Memory B cell (primary cell): Measurements from ENCODE around the gene AP4M1.

Source experiments
- ATAC-seq: fragments of 150-1000 bp; cut with Tn5 transposase; 2 replicates; pipeline ENCODE4 v1.10.0; 2021; ENCODE audit warnings: low read depth, mild to moderate bottlenecking, moderate library complexity
- DNase-seq, 2 donors: peaks; one replicate each; pipeline ENCODE4 v3.0.0; 2022; ENCODE audit warnings: low spot score in 2 of 2
- H3K27ac Mint-ChIP-seq: one replicate; pipeline ENCODE4 v1.8.0; 2022; ENCODE audit warnings: mild to moderate bottlenecking, moderate library complexity, mixed read lengths
- H3K27me3 Mint-ChIP-seq: one replicate; pipeline ENCODE4 v1.8.0; 2022; ENCODE audit warnings: mixed read lengths
- H3K36me3 Mint-ChIP-seq: one replicate; pipeline ENCODE4 v1.8.0; 2022; ENCODE audit warnings: mild to moderate bottlenecking, mixed read lengths
- H3K4me1 Mint-ChIP-seq: one replicate; pipeline ENCODE4 v1.8.0; 2022; ENCODE audit warnings: mixed read lengths
- H3K4me3 Mint-ChIP-seq: one replicate; pipeline ENCODE4 v1.8.0; 2022; ENCODE audit warnings: mild to moderate bottlenecking, moderate library complexity, mixed read lengths
- H3K9me3 Mint-ChIP-seq: one replicate; pipeline ENCODE4 v1.8.0; 2022; ENCODE audit warnings: mixed read lengths

AP4M1 gene

GRCh38 chr7:100101016-100101862, at the start of gene AP4M1, which contains the start of gene MCM7:
Gene AP4M1, plus strand, starts transcription at chr7:100101643. Its CDS starts 72 bp downstream, at chr7:100101715.
Gene MCM7, minus strand, starts transcription at chr7:100101397. Its CDS starts 103 bp downstream, at chr7:100101294.
- peak; percentile 84 for ATAC-seq
- DNase-seq: peak; percentile 91 to 96
- H3K27ac Mint-ChIP-seq: peak within 1 kb of the TSS; percentile 97
- no peaks in the 10 kb centered on the region for H3K9me3 Mint-ChIP-seq
- peaks cover 29% of the 10 kb centered on the region for H3K4me1 Mint-ChIP-seq
- no peaks in the 10 kb centered on the region for H3K27me3 Mint-ChIP-seq
- H3K36me3 Mint-ChIP-seq: peaks cover 26% of the 10 kb centered on the region
- H3K4me3 Mint-ChIP-seq: peak within 1 kb of the TSS; percentile 82

- Mint-ChIP-seq H3K4me3 (no peak overlapping the region), H3K36me3 (peaks cover 1% of the 10 kb centered on the region), H3K4me1 (peaks cover 15% of the 10 kb centered on the region), H3K9me3 (no peaks in the 10 kb centered on the region), H3K27ac (no peak overlapping the region), H3K27me3 (no peaks in the 10 kb centered on the region)
- no peak for ATAC-seq
- DNase-seq: no peak
Measured at GRCh38 chr7:100053215-100053614, 48.2 kb upstream of the AP4M1 start.

GRCh38 chr7:100057006-100057405, 44.4 kb upstream of the AP4M1 start:
- no peaks in the 10 kb centered on the region for H3K27me3 Mint-ChIP-seq
- peaks cover 10% of the 10 kb centered on the region for H3K4me1 Mint-ChIP-seq
- ATAC-seq: no peak
- no peak for DNase-seq
- H3K27ac Mint-ChIP-seq: no peak overlapping the region
- peaks cover 7% of the 10 kb centered on the region for H3K36me3 Mint-ChIP-seq
- H3K9me3 Mint-ChIP-seq: no peaks in the 10 kb centered on the region
- no peak overlapping the region for H3K4me3 Mint-ChIP-seq

DNA sequence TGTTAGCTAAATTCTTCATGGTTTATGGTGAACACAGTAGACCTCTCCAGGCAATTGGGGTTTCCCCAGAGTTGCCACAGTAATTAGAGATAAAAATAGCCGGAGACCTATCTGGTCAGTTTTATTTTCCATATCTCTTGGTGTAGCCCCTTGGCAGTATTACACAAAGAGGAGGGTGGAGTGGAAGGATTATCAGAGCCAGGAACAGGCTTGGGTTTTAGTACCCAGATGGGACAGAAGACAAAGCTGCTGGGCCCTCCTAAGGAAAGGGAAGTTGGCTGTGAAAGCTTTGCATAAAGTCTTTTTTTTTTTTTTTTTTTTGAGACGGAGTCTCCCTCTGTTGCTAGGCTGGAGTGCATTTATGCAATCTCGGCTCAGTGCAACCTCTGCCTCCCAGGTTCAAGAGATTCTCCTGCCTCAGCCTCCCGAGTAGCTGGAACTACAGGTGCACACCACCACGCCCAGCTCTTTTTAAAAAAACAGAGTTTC, 42.1 kb upstream of the AP4M1 start:
- Mint-ChIP-seq H3K27me3 (no peaks in the 10 kb centered on the region), H3K27ac (peak overlapping the region; percentile 67), H3K4me1 (peaks cover 7% of the 10 kb centered on the region), H3K4me3 (no peak overlapping the region), H3K9me3 (no peaks in the 10 kb centered on the region), H3K36me3 (peaks cover 10% of the 10 kb centered on the region)
- ATAC-seq: peak; percentile 91
- DNase-seq: no peak

- Mint-ChIP-seq H3K27me3 (no peaks in the 10 kb centered on the region), H3K4me3 (no peak overlapping the region), H3K27ac (no peak overlapping the region), H3K36me3 (peaks cover 10% of the 10 kb centered on the region), H3K4me1 (peaks cover 7% of the 10 kb centered on the region), H3K9me3 (no peaks in the 10 kb centered on the region)
- no peak for ATAC-seq
- no peak for DNase-seq
Measured at GRCh38 chr7:100061518-100062193, 39.8 kb upstream of the AP4M1 start.

DNA sequence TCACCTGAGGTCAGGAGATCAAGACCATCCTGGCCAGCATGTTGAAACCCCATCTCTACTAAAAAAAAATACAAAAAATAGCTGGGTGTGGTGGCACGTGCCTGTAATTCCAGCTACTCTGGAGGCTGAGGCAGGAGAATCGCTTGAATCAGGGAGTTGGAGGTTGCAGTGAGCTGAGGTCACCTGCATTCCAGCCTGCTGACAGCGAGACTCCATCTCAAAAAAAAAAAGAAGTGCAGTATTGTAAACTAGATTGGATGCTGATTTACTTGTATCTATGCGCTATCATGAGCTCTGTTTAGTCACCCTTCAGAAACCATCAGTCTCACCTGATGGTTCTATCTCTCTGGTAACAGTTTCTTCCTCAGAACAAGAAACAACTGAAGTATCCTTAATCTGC, 38.1 kb upstream of the AP4M1 start:
- Mint-ChIP-seq H3K27ac (no peak overlapping the region), H3K4me1 (peaks cover 5% of the 10 kb centered on the region), H3K36me3 (peaks cover 11% of the 10 kb centered on the region), H3K4me3 (no peak overlapping the region), H3K9me3 (no peaks in the 10 kb centered on the region), H3K27me3 (no peaks in the 10 kb centered on the region)
- no peak for ATAC-seq
- no peak for DNase-seq

DNA sequence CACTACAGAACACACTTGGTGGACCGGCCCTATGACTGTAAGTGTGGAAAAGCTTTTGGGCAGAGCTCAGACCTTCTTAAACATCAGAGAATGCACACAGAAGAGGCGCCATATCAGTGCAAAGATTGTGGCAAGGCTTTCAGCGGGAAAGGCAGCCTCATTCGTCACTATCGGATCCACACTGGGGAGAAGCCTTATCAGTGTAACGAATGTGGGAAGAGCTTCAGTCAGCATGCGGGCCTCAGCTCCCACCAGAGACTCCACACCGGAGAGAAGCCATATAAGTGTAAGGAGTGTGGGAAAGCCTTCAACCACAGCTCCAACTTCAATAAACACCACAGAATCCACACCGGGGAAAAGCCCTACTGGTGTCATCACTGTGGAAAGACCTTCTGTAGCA, 37.3 kb upstream of the AP4M1 start:
- peaks cover 3% of the 10 kb centered on the region for H3K4me1 Mint-ChIP-seq

GRCh38 chr7:100065452-100066186, 35.8 kb upstream of the AP4M1 start:
- DNase-seq: no peak
- Mint-ChIP-seq H3K27ac (no peak overlapping the region), H3K36me3 (peaks cover 18% of the 10 kb centered on the region), H3K4me3 (no peak overlapping the region), H3K27me3 (no peaks in the 10 kb centered on the region), H3K9me3 (no peaks in the 10 kb centered on the region), H3K4me1 (no peaks in the 10 kb centered on the region)
- ATAC-seq: no peak

More for the DNA sequence above, 37.3 kb upstream of the AP4M1 start:
- Mint-ChIP-seq H3K9me3 (no peaks in the 10 kb centered on the region), H3K4me3 (no peak overlapping the region), H3K27me3 (no peaks in the 10 kb centered on the region), H3K36me3 (peaks cover 11% of the 10 kb centered on the region), H3K27ac (no peak overlapping the region)
- DNase-seq: no peak
- no peak for ATAC-seq

- Mint-ChIP-seq H3K4me1 (no peaks in the 10 kb centered on the region), H3K4me3 (no peak overlapping the region), H3K27me3 (no peaks in the 10 kb centered on the region), H3K9me3 (peaks cover 4% of the 10 kb centered on the region), H3K36me3 (peaks cover 29% of the 10 kb centered on the region), H3K27ac (no peak overlapping the region)
- no peak for ATAC-seq
- no peak for DNase-seq
Measured at GRCh38 chr7:100066953-100067352, 34.5 kb upstream of the AP4M1 start.

- Mint-ChIP-seq H3K4me1 (peaks cover 4% of the 10 kb centered on the region), H3K36me3 (peaks cover 48% of the 10 kb centered on the region), H3K27me3 (no peaks in the 10 kb centered on the region), H3K9me3 (peaks cover 9% of the 10 kb centered on the region), H3K27ac (no peak overlapping the region), H3K4me3 (no peak overlapping the region)
- DNase-seq: no peak
- no peak for ATAC-seq
Measured at GRCh38 chr7:100069991-100070390, 31.5 kb upstream of the AP4M1 start.

DNA sequence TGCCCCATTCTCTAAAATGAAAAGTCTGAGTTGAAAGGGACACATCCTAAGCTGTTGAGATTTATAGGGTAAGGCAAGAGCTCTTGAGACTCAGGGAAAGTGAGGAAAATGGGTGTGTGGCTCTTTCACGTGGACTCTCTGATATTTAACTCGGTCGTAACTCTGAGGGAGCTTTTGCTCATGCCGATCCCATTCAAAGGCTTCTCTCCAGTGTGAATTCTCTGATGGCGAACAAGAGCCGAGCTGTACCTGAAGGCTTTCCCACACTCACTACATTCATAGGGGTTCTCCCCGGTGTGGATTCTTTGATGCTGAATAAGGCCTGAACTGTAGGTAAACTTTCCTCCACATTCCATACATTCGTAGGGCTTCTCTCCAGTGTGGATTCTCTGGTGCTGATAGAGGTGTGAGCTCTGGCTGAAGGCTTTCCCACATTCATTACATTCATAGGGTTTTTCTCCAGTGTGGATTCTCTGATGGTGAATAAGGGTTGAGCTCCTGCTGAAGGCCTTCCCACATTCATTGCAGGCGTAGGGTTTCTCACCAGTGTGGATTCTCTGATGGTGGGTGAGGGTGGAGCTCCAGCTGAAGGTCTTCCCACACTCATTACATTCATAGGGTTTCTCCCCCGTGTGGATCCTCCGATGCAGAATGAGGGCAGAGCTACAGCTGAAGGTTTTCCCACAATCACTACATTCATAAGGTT, 30.3 kb upstream of the AP4M1 start:
- Mint-ChIP-seq H3K36me3 (peaks cover 59% of the 10 kb centered on the region), H3K9me3 (peaks cover 9% of the 10 kb centered on the region), H3K4me3 (no peak overlapping the region), H3K27ac (no peak overlapping the region), H3K4me1 (peaks cover 4% of the 10 kb centered on the region), H3K27me3 (no peaks in the 10 kb centered on the region)
- no peak for ATAC-seq
- DNase-seq: no peak

DNA sequence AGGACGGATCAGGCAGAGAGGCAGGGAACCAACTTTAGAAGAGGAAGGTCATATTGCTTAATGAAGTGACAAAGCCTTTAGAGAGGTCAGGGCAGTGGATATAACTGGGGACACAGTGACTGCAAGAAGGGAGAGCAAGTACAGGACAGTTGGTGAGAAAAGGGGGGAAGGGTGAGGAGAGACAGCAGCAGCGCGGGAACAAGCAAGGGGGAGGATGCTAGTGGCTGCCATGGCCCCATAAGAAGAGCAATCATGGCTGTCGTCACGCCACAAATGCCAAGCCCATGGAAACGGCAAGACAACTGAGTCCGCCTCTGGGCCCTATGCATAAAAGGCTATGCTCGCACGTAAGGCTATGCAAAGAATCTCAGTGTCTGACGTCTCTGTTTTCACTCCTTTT, 29.0 kb upstream of the AP4M1 start:
- no peak overlapping the region for H3K4me3 Mint-ChIP-seq
- peaks cover 64% of the 10 kb centered on the region for H3K36me3 Mint-ChIP-seq
- no peak for DNase-seq
- no peak for ATAC-seq
- peaks cover 4% of the 10 kb centered on the region for H3K4me1 Mint-ChIP-seq
- no peak overlapping the region for H3K27ac Mint-ChIP-seq
- no peaks in the 10 kb centered on the region for H3K27me3 Mint-ChIP-seq
- H3K9me3 Mint-ChIP-seq: peaks cover 9% of the 10 kb centered on the region

- no peak overlapping the region for H3K27ac Mint-ChIP-seq
- peaks cover 63% of the 10 kb centered on the region for H3K36me3 Mint-ChIP-seq
- DNase-seq (no peak), ATAC-seq (no peak)
- no peak overlapping the region for H3K4me3 Mint-ChIP-seq
- H3K9me3 Mint-ChIP-seq: peaks cover 9% of the 10 kb centered on the region
- H3K4me1 Mint-ChIP-seq: peaks cover 10% of the 10 kb centered on the region
- no peaks in the 10 kb centered on the region for H3K27me3 Mint-ChIP-seq
Measured at GRCh38 chr7:100074841-100075240, 26.6 kb upstream of the AP4M1 start.
